GM18519 (cell line): ENCODE data around the gene PAK6.

Experiments used
- ATAC-seq: cut with Tn5 transposase; IDR thresholded peaks from one replicate; pipeline ENCODE4 v1.9.1; 2021; ENCODE audit warnings: mild to moderate bottlenecking, moderate library complexity; ENCODE audit not compliant: unreplicated experiment, low FRiP score

Gene PAK6

DNA sequence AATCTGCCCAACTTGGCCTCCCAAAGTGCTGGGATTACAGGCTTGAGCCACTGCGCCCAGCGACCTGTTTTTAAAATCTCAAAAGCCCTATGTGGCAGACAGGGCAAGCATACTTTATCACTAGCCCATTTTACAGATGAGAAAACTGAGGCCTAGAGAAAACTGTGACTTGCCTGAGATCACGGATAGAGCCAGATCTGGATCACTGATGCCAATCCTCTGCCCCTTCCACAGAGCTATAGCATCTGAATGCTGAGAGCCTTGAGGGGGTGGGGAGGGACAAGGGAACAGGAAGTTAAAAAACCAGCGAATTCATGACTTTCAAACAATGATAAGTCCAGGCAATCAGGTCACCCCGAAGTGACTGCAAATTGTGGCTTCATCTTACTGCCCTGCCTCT is 36.7 kb downstream of the PAK6 start:
- no peak for ATAC-seq

DNA sequence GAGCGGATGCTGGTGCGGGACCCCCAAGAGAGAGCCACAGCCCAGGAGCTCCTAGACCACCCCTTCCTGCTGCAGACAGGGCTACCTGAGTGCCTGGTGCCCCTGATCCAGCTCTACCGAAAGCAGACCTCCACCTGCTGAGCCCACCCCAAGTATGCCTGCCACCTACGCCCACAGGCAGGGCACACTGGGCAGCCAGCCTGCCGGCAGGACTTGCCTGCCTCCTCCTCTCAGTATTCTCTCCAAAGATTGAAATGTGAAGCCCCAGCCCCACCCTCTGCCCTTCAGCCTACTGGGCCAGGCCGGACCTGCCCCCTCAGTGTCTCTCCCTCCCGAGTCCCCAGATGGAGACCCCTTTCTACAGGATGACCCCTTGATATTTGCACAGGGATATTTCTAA is 37.1 kb downstream of the PAK6 start:
- ATAC-seq = no peak

DNA sequence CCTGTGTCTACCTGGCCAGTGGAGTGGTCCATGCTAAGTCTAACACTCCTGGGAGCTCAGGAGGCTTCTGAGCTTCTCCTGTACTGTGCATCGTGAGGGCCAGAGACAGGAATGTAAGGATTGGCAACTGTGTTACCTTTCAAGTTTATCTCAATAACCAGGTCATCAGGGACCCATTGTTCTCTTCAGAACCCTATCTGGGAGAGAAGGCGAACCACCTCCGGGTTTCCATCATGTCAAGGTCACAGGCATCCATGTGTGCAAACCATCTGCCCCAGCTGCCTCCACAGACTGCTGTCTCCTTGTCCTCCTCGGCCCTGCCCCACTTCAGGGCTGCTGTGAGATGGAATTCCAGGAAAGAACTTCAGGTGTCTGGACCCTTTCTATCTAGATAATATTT is 38.1 kb downstream of the PAK6 start:
- ATAC-seq = no peak

DNA sequence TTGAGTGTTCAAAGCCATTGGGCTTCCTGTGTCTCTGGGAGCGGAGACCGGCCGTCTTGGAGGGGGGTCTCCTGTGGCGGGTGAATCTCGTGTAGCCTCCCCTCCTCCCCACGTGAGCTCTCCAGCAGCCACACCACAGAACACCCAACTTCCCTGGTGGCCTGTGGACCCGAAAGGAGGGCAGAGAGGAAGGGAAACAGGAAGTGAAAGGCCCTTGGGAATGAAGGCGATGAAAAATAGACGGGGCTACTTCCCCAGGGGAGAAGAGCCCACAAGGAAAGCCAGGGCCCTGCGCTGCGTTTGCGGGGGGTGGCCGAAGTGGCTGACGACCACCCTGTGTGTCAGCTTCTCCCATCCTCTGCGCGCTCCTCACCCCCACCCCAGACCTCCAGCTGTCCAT is 38.6 kb downstream of the PAK6 start:
- no peak for ATAC-seq

DNA sequence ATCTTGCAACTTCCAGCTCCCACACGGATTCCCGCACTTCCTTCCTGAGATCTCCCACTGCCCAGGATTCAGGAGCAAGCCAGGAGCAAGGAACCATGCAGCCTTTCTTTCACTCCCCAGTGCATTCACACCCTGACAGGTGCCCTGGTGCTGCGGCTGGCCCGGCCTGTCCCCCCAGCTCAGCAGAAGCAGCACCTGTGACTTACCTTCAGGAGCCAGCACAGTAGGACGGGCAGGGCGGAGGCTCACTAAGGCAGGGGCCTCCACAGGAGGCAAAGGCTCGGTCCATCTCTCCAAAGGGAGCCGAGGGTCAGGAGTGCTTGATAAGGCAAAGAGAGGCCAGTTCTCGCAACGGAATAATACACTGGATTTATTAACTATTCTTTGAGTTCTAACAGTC is 39.2 kb downstream of the PAK6 start:
- no peak for ATAC-seq

DNA sequence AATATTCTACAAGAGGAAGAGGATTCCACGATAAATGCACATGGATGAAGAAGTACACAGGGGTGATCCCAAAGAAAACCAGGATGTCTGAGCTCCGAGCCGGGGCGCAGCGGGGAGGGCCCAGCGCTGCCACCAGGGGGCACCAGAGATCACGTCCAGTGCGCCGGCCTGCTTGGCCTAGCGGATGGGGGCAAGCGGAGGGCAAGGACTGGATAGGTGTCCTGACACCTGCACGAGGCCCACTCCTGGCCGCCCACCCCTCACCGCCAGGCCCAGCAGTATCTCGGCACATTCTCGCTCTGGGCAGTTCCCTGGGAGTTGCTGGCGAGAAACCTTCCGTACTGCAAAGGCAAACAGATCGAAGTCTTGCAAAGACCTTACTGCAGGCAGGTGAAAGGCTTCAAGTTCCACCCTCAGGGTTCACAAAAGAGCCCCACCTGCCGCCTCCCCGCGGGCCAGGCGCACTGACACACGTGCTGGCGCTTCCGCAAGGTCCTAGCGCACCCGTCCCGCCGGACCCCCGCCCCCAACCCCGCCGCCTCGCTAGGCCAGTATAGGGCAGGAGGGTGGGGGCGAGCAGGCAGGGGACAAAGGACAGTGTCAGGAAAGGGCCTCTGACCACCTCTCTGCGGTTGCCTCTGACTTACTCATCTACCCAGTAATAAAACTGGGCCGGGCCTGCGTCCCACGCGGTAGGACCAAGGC is 40.7 kb downstream of the PAK6 start:
- ATAC-seq = no peak

DNA sequence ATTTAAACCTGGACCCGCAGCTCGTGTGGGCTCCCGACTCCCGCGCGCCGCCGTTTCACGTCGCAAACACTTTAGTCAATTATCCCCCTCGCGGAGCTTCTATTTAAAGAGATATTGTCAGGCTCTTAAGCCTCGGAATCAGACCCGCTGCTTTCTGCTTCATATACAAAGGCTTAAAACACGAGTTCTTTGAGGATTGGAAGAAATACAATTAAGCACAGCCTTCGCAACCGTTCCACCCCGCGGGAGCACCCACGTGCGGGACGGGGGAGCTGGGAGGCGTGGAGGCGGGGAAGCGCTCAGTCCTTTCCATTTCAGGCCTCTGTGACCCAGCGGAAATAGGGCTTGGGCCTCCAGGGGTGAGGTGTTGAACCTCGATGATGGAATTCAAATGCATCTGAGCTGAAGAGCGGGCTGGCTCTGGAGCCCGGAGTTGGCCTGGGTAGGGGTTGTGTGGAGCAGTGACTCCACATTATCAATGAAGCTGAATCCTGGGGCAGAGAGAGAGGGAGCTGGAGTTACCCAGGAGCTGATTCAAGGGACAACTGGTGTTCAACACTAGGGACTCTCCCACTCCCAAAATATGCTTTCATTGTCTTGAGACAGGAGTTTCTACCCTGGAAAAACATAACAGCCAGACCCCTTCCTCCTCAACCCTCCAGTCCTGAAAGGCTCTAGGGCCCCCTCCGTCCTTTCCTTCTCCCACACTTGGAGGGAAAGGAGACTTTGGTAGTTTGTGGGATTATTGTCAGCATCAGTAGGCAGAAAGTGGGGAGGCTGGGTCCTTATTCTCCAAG is 41.6 kb downstream of the PAK6 start:
- ATAC-seq = no peak

DNA sequence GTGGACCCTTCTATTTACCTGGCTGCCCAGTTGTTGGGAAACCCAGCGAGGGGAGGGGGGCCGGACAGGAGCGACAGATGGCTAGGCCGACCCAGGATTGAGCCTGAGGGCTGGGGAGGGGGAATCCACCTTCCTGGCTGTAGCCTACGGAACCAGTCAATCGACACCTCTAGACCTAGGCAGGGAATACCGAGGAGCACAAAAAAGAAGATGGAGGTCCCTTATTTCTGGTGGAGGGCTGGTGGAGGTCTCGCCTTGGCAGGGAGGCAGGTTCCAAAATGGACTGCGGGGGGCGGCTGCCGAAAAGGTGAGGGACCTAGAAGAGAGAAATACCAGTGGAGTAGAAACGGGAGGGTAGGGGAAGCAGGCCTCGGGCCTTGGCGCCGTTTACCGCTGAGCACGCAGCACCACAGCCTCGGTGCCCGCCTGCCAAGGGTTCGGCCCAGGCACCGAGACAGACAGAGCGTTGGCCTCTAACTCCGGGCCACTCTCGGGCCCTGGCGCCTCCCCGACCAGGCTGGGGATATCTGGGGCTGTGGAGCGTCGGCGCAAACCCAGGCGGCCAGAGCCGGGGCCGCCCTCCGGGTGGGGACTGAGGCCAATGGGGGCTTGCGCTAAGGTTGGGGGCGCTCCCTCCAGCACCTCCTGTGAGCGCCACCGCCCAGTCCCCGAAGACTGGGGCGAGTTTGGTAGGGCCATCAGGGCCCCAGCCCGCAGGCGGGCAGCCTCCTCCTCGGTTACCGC is 42.4 kb downstream of the PAK6 start:
- ATAC-seq = no peak

DNA sequence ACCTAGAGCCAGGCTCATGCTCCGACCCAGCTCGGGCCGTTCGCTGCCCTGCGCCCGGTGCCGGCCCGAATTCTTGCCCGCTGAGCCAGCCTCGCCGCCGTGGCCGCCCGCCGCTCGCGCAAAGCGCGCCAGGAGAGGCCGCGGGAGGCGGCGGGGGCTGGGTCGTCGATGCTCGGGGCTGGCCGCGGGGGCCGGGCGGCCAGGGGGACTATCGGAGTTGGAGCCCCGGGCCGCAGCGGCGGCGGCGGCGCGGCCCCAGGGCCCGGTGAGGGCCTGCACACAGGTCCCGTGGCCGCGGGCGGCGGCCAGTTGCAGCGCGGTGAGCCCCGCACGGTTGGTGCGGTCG is 42.9 kb downstream of the PAK6 start:
- ATAC-seq = no peak

DNA sequence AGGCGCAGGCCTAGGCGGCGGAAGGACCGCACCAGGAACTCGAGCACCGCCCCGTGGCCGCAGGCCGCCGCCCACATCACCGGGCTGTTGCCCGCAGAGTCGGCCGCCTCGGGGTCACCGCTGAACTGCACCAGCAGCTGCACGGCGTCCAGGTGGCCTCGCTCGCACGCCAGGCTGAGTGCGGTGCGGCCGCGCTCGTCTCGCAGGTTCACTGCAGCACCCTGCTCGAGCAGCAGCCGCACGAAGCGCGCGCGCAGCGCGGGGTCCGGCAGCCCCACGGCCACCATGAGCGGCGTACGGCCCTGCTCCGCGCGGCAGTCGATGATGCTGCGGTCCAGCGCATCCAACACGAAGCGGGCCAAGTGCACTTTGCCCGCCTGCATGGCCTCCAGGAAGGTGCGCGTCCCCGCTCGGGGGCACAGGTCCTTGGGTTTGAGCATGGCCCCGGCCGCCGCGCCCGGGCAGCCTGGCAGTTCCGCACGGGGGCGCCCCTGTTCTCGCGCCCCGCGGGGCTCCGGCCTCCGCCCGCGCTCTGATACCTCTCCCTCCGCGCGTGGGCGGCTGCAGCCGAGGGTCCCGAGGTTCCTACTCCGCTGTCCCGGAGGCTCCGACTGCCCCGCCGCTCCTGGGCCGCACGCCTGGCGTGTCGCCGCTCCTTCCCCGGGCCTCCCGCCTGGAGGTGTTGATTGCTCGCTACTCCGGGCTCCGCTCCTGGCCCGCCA is 43.4 kb downstream of the PAK6 start:
- no peak for ATAC-seq

DNA sequence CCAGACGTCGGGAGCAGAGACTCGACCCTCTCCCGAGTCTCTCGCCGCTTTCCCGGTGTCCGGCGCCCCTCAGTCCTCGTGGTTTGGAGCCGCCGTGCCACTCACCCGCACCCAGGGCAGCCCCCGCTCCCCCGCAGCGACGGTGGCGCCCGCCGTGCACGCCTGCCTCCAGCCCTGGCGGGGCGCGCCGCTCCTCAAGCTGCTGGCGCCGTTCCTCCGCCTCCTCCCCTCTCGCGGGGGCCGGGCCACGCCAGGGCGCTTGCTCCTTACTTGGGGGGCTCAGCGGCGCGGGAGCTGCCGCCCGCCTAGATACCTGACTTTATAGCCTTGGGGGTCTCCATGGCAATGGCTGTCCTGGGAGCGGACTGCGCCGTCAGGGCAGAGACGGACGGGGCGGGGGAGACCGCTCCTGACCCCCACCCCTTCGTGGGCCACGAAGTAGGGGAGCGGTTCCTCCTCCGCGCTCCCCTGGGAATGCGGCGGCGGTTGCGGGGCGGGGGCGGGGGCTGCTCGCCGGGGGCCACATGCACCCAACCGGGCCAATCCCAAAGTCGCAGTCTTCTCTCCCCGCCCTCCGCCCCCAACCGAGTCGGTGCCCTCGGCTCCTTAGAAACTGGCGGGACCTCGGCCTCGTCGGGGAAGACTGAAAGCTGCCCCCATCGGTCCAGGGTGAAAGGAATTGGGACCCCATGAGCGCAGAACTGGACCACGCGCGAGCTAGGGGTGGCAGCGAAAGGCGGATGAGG is 44.2 kb downstream of the PAK6 start, which contains the start of gene ANKRD63:
ANKRD63 (minus strand) TSS at position 196 of the 746 bp plus-strand sequence. CDS start 478 bp downstream, outside the sequence.
- no peak for ATAC-seq

DNA sequence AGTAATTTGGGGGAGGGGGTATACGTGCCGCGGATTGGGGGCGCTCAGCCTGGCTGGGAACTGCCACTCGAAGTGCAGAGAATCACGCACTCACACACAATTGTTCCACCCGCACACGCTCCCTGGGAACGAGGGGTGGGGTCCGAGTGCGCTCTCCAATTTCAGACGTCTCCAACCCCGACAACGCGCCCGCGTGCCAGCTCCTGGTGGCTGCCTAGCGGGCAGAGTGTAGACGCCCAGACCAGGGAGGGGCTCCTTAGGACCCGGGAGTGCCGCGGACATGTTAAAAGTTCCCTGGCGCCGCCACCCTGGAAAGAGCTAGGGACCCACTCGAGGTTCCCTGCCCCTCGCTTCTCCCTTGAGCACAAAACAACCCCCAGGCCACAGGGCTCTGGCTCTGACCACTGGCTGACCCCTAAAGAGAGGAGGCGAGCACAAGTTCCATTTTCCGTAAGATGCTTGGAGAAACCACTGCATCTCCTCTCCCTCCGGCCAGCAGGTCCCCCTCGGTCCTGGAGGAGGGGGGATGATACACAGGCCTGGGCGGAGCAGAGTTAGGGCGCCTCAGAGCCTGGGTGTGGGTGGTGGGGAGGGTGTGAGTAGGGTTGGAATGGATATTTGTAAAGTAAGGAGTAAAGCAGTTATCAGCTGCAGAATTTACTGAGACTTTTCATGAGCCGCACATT is 44.9 kb downstream of the PAK6 start:
- ATAC-seq = no peak

DNA sequence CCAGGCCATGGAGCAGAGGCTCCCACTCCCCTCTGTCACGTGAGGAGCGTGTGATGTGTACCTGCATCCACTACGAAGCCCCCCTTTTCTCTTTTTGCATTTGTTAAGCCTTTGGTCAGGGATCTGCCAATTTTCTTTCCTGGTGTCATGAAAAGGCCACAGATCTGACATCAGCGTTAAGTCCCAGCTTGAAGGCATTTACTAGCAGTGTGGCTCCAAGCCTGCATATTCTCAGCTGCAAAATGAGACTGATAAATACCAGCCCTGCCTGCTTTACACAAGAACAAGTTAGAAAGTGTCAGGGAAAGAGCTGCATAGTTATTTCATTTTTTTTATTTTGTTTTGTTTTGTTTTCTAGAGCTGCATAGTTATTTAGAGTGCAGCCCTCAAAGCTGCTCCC is 46.3 kb downstream of the PAK6 start:
- ATAC-seq = no peak

DNA sequence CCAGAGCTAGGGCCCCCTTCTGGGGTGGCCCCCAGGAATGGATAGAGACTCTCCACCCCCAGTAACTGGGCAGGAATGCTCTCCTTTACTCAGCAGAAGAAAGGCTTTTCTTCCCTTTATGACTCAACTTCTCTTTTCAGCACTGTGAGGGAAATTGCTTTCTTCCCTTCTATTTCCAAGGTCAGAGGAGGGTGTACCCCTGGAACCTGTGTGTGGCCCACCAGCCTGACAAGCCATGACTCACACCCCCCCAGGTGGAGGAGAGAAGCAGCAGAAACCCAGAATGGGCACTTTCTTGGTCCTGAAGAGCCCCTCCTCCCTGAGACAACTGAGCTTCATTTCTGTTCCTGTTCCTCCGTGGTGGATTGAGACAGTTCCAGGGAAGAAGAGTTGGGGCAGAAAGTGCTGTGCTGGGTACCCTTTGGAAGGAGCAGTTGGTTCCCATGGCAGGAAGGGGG is 46.7 kb downstream of the PAK6 start:
- ATAC-seq = no peak

DNA sequence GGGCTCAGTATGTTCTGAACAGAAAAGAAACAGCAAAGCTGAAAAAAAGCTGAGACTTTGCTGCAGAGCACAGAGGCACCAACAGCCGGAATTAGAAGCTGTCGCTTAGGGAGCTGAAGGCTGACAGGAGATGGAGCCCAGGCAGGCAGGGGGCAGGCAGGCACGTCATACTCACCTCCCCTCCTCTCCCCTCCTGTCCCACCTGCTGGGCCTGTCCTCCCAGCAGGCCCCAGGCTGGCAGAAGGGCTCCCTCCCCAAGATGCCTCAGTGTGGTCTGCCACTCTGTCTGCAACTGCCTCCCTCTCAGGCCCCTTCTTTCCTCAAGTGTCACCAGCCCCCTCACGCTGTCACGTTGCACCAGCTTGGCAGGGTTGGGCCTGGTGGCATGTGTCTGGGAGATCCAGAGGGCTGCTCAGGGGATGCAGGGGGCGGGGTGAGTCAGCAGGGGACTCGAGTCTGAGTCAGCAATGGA is 47.2 kb downstream of the PAK6 start:
- no peak for ATAC-seq

DNA sequence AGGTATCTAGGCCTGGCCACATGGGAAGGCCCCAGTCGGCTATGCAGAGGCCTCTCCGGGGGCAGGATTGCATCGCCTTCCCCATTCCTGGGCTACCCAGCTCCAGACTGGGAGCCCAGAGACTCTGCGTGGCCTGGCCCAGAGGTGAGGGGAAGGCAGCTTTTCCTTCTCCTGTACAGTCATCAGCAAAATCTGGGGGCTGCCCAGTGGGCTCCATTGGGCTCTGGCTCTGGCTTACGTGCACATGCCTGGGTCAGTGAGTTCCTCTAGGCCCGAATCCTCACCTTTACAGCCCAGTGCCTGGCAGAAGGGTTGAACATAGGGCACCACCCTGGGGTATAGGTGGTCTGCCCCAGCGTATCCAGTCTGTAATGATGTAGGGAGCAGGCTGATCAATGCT is 47.9 kb downstream of the PAK6 start:
- ATAC-seq = no peak

DNA sequence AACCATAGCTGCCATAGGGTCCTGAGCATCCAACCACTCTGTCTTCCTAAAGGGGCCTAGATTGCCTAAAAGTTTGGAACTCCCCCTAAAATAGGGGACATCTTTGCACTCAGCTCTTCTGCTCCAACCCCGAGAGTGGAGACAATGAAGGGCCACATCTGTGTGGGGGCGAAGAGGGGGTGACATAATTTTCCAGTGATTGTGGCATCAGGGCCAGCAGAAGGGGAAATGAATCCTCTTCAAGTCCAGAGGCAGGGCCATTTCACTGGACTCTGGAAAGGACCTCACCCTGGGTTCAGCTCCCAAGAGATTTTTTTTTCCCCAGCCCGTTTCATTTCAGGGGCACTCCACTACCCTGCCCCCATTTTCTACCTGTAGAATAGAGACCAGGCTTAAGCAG is 48.6 kb downstream of the PAK6 start:
- ATAC-seq = no peak

DNA sequence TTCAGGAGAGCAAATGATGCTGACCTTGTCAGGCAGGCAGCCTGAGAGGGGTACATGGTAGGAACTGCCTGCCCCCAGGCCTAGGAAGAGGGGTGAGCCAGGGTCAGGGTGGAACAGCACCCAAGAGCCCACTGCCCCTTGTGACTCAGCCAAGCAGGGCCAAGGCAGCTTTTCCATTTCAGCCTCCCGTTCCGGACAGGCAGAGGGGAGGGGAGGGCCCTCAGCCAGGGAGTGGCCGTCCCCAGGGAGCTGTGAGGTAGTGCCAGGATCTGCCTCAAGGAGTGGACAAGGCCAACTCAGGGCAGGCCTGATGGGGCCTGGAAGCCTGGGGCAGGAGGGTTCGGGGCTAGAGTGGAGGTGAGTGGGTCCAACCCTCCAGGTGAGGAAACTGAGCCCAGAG is 49.1 kb downstream of the PAK6 start:
- ATAC-seq = no peak

DNA sequence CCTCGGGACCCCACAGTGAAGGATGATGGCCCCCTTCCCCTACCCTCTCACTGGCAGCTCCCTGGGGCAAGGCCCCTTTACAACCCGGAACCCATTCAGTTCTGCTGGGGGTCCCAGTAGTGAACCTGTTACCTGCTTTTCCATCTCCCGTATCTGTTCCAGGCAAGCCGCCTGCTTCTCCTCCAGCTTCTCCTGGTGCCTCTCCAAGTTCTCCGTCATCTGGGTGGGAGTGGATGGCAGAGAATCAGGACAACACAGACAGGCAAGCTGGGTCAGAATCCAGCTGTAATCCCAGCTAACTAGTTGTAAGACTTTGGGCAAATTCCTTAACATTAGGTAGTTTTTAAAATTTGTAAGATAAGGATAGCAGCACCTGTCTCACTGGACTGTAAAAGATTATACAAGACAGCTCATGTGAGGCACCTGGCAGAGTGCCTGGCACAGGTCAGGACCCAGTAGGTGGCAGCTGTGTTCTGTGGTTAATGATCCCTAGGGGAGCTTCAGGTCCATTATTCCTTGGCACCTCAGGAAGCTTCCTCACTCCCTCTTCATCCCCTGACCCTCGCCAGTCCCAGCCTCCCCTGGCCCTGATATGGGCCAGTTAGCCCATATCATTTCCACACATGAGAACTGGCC is 50.4 kb downstream of the PAK6 start:
- no peak for ATAC-seq
